Nucleus accumbens (tissue), 56 donors: ENCODE measurements around the gene ERO1B.
A peak's percentile ranks its signal among the peaks of the same experiment; 100 is the strongest.

Experiments
- DNase-seq, 56 donors: peaks; one replicate each; lab custom pipeline; 2025; lab: John Stamatoyannopoulos, UW

The ERO1B gene

GRCh38 chr1:236257216-236257615 is 24.5 kb downstream of the ERO1B start:
- DNase-seq = no peak

GRCh38 chr1:236253918-236254637 is 27.7 kb downstream of the ERO1B start:
- DNase-seq = no peak

GRCh38 chr1:236253119-236253518 is 28.6 kb downstream of the ERO1B start:
- no peak for DNase-seq

GRCh38 chr1:236251587-236251986 is 30.2 kb downstream of the ERO1B start:
- DNase-seq = no peak

DNA sequence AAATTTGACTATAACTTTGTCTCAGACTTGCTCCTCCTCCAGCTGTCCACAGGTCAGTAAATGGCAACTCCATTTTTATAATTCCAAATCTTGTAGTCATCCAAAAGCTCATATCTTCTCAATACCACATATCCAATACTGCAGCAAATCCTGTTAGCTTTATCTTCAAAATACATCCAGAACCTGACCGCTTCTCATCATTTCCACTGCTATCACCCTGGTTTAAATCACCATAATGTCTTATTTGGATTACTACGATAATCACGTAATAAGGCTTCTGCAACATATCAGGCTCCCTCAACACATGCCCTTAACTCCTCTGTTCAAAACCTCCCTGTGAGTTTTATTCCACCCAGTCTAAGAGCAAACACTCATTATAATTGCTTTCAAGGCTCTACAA is 34.5 kb downstream of the ERO1B start:
- no peak for DNase-seq

- DNase-seq = no peak
These were observed 39.2 kb downstream of the ERO1B start for GRCh38 chr1:236242568-236242967.

DNA sequence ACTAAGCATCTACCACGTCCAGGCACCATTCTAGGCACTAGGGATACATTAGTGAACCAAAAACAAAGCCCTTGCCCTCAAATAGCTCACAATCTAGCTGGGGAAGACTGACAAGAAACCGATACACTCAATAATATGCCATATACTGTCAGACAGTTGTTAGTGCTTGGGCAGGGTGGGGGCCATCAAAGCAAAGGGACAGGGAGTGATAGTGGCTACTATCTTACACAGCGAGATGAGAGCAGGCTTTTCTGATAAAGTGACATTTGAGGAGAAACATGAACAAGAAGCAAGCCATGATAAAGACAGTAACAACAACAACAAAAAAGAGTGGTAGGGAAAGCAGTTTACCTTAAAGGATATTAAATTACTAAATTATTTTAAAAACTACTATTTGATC is 41.1 kb downstream of the ERO1B start:
- no peak for DNase-seq

DNA sequence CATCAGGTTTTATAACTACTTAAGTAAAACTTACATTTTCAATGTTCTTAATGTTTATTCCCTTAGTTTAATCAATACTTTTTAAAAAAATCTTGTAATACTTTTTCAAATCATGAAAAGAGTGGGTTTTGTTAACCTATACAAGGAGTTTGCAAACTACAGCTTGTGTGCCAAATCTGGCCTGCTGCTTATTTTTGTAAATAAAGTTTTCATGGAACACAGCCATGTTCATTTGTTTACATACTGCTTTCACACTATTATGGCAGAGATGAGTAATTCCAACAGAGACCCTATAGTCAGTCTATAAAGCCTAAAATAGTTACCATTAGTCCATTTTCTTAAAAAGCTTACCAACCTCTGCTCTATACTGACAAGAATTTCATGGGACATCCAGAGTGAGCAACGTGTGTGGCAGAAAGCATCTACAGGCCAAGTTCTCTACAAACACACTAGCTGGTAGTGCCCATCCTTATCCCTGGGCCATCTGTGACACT is 42.6 kb downstream of the ERO1B start:
- DNase-seq = no peak

GRCh38 chr1:236235116-236235515 is 46.6 kb downstream of the ERO1B start:
- DNase-seq = no peak

- no peak for DNase-seq
These were observed 53.3 kb downstream of the ERO1B start for GRCh38 chr1:236228411-236228810.

- DNase-seq = no peak
These were observed 59.1 kb downstream of the ERO1B start for GRCh38 chr1:236222632-236223031.

- no peak for DNase-seq
These were observed 61.3 kb downstream of the ERO1B start for GRCh38 chr1:236220473-236220872.

DNA sequence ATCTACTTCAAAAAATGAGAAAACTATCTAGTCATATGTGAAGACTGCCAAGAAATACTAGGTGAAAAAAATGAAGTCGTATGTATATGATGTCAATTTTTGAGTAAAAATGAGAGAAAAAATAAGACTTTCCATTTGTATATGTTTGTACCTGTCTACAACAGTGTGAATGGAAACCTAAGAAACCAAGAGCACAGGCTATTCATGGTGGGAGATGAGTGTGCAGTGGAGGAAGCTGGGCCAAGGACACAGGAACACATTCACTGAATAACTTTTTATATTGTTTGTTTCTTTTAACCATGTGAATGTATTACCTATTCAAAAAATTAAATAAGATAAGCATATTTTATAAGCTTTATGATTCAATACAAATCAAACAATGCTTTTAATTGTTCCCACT is 67.0 kb downstream of the ERO1B start:
- DNase-seq = no peak

- no peak for DNase-seq
These were observed 68.2 kb downstream of the ERO1B start for GRCh38 chr1:236213534-236213933.

DNA sequence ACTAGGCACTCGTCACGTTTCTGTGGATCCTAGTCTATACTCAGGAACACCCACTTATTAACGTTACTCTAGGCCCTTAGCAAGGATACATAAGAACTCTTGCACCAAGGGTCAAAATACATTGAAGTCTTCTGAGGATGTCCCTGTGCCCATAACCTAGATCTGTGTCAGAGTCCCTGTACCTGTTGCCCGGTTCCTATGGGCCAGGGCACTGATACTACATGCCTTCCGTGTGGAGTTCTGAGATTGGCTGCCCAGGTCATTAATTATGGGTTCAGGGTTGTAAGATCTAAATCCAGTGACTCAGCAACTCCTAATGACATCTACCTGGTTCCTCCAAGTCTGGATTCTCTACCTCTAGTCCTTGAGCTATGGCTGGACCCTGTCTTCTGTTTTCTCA is 69.9 kb downstream of the ERO1B start:
- DNase-seq = no peak

GRCh38 chr1:236209713-236210112 is 72.0 kb downstream of the ERO1B start:
- DNase-seq = no peak

DNA sequence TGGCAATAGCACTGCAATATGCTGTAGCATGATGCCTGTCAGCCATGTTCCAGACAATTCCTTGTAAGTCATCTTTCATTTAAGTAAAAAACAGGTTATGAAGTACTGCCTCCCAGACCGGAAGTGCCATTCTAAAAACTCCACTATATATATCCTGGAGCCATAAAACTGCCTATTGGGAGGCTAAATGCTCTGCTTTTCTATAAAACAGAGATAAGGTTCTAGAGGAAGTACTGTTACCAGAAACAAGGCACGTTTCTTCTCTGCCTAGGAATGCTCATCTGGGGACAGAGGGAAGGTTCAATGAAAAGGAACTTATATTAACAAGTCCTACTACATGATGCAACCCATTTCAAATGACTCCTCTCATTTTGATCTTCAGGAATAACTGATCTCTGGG is 72.6 kb downstream of the ERO1B start:
- no peak for DNase-seq

DNA sequence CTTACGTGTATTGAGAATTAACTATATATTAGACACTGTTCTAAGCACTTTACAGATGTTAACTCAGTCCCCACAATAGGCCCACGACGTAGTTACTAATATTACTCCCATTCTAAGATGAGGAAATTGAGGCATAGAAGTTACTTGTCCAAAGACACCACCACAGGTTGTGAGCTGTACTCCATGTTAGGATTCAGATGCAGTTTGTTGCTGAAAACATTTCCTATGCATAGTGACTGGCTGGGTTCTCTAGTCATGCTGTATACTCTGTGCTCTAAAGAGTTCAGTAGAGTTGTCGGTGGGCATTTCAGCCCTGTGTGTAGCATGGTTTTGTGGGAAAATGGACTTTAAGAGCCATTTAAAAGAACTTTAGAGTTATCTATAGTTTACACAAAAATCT is 74.2 kb downstream of the ERO1B start:
- DNase-seq = no peak

GRCh38 chr1:236207121-236207520 is 74.6 kb downstream of the ERO1B start:
- DNase-seq = no peak

- peak in 6 of 56 donors; percentile 1 to 10 (median 3) for DNase-seq
These were observed 75.2 kb downstream of the ERO1B start for GRCh38 chr1:236206548-236206947.

DNA sequence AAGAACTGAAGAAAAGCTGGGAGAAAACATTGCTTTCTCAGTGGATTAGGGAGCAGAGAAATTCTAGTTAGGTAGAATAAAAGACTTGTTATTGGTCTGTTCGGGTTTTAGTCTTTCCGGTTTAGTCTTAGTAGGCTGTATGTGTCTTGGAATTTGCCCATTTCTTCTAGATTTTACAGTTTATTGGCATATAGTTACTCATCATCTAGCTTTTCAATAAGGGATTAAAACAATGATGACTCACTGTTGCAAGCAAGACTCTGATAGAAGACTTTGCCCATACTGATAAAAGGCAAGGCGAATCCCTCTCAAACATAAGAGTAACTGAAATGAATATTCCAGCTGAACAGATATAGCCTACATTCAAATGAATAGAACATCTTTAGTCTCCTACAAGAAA is 77.1 kb downstream of the ERO1B start:
- no peak for DNase-seq

- no peak for DNase-seq
These were observed 77.7 kb downstream of the ERO1B start for GRCh38 chr1:236204039-236204438.

DNA sequence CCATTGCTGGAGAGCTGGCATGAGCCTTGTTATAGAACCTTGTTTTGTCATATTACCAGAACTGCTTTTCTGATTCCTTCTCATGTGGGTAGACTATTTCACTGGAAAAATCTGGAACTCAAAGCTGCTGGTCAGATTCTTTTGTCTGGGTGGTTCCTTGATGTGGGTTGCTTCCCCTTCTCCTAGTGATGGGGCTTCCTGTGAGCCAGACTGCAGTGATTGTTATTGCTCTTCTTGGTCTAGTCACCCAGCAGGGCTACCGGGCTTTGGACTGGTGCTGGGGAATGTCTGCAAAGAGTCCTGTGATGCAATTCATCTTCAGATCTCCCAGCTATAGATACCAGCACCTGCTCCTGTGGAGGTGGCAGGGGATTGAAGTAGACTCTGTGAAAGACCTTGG is 80.0 kb downstream of the ERO1B start:
- no peak for DNase-seq
